Caco-2 (cell line): Measurements from ENCODE around the gene IRF2. TPM values are rescaled to one million over a fixed set of nuclear protein-coding genes. Genes with fewer than 3 reads are reported as not detected.

Experiments
- BruUV-seq: library from RNA; stranded (reverse); fragments of 400-500 nt; replicated peaks from 2 replicates; lab custom pipeline; 2021; lab: Mats Ljungman, UMichigan
- CTCF ChIA-PET: fragments of 300-600 bp; sonication (Branson Sonifier 250); formaldehyde crosslinking; loops from one replicate; lab custom pipeline; 2022; ENCODE audit warnings: antibody characterized with exemption; lab: Charles Lee
- POLR2A ChIA-PET: fragments of 300-600 bp; sonication (Branson Sonifier 250); formaldehyde crosslinking; loops from one replicate; lab custom pipeline; 2022; ENCODE audit warnings: antibody characterized with exemption; lab: Charles Lee
- DNase-seq, 2 experiments: peaks; one replicate each; pipeline versions ENCODE4 v3.0.0 to v3.0.0-alpha.2; 2020 to 2022
- H3K27me3 ChIP-seq: replicated peaks from 2 replicates; pipeline ENCODE4 v1.6.0; 2011; ENCODE audit warnings: low read length; ENCODE audit not compliant: control insufficient read depth, insufficient read depth
- H3K36me3 ChIP-seq: 2 replicates; pipeline ENCODE4 v1.5.1; 2011; ENCODE audit warnings: low read length; ENCODE audit not compliant: control insufficient read depth, insufficient read depth
- H3K4me1 ChIP-seq: fragments of 250-450 bp; sonication (Bioruptor Pico); 2 replicates; pipeline ENCODE4 v1.5.1; 2020; ENCODE audit warnings: mild to moderate bottlenecking
- H3K4me3 ChIP-seq: 2 replicates; pipeline ENCODE4 v1.5.1; 2011; ENCODE audit warnings: low read depth, mild to moderate bottlenecking, control low read depth, low read length
- H3K9me3 ChIP-seq: fragments of 250-450 bp; sonication (Bioruptor Pico); 2 replicates; pipeline ENCODE4 v1.5.1; 2020; ENCODE audit warnings: mild to moderate bottlenecking, moderate library complexity
- H3K27ac Mint-ChIP-seq: one replicate; pipeline ENCODE4 v1.8.0; 2022; ENCODE audit warnings: mixed read lengths; ENCODE audit not compliant: unreplicated experiment
- H3K27me3 Mint-ChIP-seq: one replicate; pipeline ENCODE4 v1.8.0; 2022; ENCODE audit warnings: mixed read lengths; ENCODE audit not compliant: insufficient read depth, unreplicated experiment
- H3K36me3 Mint-ChIP-seq: one replicate; pipeline ENCODE4 v1.8.0; 2022; ENCODE audit warnings: mild to moderate bottlenecking, mixed read lengths; ENCODE audit not compliant: insufficient read depth, unreplicated experiment
- H3K4me1 Mint-ChIP-seq: one replicate; pipeline ENCODE4 v1.8.0; 2022; ENCODE audit warnings: low read depth, mixed read lengths; ENCODE audit not compliant: unreplicated experiment
- H3K4me3 Mint-ChIP-seq: one replicate; pipeline ENCODE4 v1.8.0; 2022; ENCODE audit warnings: mild to moderate bottlenecking, moderate library complexity, mixed read lengths; ENCODE audit not compliant: unreplicated experiment
- H3K9me3 Mint-ChIP-seq: one replicate; pipeline ENCODE4 v1.8.0; 2022; ENCODE audit warnings: mixed read lengths; ENCODE audit not compliant: unreplicated experiment
- CTCF ChIP-seq, 2 experiments: fragments of 200-600 bp in 1 of 2; IDR thresholded peaks; 1 replicate in 1 of 2; 2 replicates in 1 of 2; pipeline versions ENCODE4 v1.5.1 to v1.8.0; 2011 to 2022; ENCODE audit warnings: antibody characterized with exemption in 1 of 2, control low read depth in 1 of 2, inconsistent platforms in 1 of 2, low read depth in 1 of 2, low read length in 1 of 2, mild to moderate bottlenecking in 1 of 2, moderate library complexity in 1 of 2; ENCODE audit not compliant: insufficient read depth in 1 of 2, severe bottlenecking in 1 of 2, unreplicated experiment in 1 of 2
- intact Hi-C: fragments of 100-400 bp; cut with micrococcal nuclease; formaldehyde crosslinking; loops from one replicate; pipeline ENCODE4 v1.10.0; 2022; ENCODE audit not compliant: unreplicated experiment
- total RNA-seq: library from RNA; stranded (reverse); gene quantifications from 2 replicates; pipeline ENCODE4 v1.2.3, GENCODE V29; 2022

IRF2 gene
- total RNA-seq, 1 experiment from 2014 or later = 9.2 TPM

GRCh38 chr4:184410748-184411147, 63.6 kb downstream of the IRF2 start:
- no peak for DNase-seq
- TF ChIP-seq CTCF (IDR thresholded peaks at IDR 0.05; ENCODE audit: insufficient read depth in 1 of 2, low read depth in 1 of 2, low read length in 1 of 2, severe bottlenecking in 1 of 2, unreplicated experiment in 1 of 2) = no peak
- Histone ChIP-seq H3K4me1 (no peaks in the 10 kb centered on the region), H3K36me3 (no peaks in the 10 kb centered on the region; the same call in 1 of the 2 replicates), H3K4me3 (no peak overlapping the region), H3K9me3 (no peaks in the 10 kb centered on the region), H3K27me3 (no peaks in the 10 kb centered on the region)
- Mint-ChIP-seq H3K36me3 (peaks cover 15% of the 10 kb centered on the region), H3K27me3 (no peaks in the 10 kb centered on the region), H3K4me3 (no peak overlapping the region), H3K9me3 (no peaks in the 10 kb centered on the region), H3K4me1 (no peaks in the 10 kb centered on the region), H3K27ac (peak overlapping the region; percentile 16)
- no TSS peak for BruUV-seq
- POLR2A ChIA-PET = no interaction called here
- CTCF ChIA-PET = no interaction called here
- intact Hi-C loops = no loop called here

- Histone ChIP-seq H3K4me3 (no peak overlapping the region), H3K36me3 (no peaks in the 10 kb centered on the region; the same call in 1 of the 2 replicates), H3K4me1 (no peaks in the 10 kb centered on the region), H3K27me3 (no peaks in the 10 kb centered on the region), H3K9me3 (no peaks in the 10 kb centered on the region)
- POLR2A ChIA-PET = no interaction called here
- Mint-ChIP-seq H3K4me1 (no peaks in the 10 kb centered on the region), H3K27me3 (no peaks in the 10 kb centered on the region), H3K27ac (peak overlapping the region; percentile 16), H3K9me3 (no peaks in the 10 kb centered on the region), H3K36me3 (peaks cover 19% of the 10 kb centered on the region), H3K4me3 (no peak overlapping the region)
- CTCF ChIA-PET = no interaction called here
- no TSS peak for BruUV-seq
- TF ChIP-seq CTCF (IDR thresholded peaks at IDR 0.05; ENCODE audit: insufficient read depth in 1 of 2, low read depth in 1 of 2, low read length in 1 of 2, severe bottlenecking in 1 of 2, unreplicated experiment in 1 of 2) = no peak
- intact Hi-C loops = no loop called here
- no peak for DNase-seq
These were observed 64.2 kb downstream of the IRF2 start for GRCh38 chr4:184409911-184410692.

GRCh38 chr4:184409502-184409901, 64.8 kb downstream of the IRF2 start:
- BruUV-seq = no TSS peak
- peaks cover 19% of the 10 kb centered on the region for H3K36me3 Mint-ChIP-seq
- no peak for TF ChIP-seq CTCF (IDR thresholded peaks at IDR 0.05; ENCODE audit: insufficient read depth in 1 of 2, low read depth in 1 of 2, low read length in 1 of 2, severe bottlenecking in 1 of 2, unreplicated experiment in 1 of 2)
- ChIA-PET POLR2A (no interaction called here), CTCF (no interaction called here)
- no peak for DNase-seq
- H3K36me3 ChIP-seq = no peaks in the 10 kb centered on the region; the same call in 1 of the 2 replicates
- no peaks in the 10 kb centered on the region for H3K4me1 Mint-ChIP-seq
- no peaks in the 10 kb centered on the region for H3K27me3 ChIP-seq
- no peaks in the 10 kb centered on the region for H3K9me3 Mint-ChIP-seq
- no peaks in the 10 kb centered on the region for H3K9me3 ChIP-seq
- no peak overlapping the region for H3K4me3 Mint-ChIP-seq
- H3K4me1 ChIP-seq = no peaks in the 10 kb centered on the region
- H3K27ac Mint-ChIP-seq = no peak overlapping the region
- intact Hi-C loops = no loop called here
- no peaks in the 10 kb centered on the region for H3K27me3 Mint-ChIP-seq
- H3K4me3 ChIP-seq = no peak overlapping the region
